MM.1S (cell line): Measurements from ENCODE around the gene RERE.

Experiments used
- CTCF ChIP-seq: fragments of 300-600 bp; sonication (generic); IDR thresholded peaks from 2 replicates; pipeline ENCODE4 v1.5.1; 2016; ENCODE audit warnings: antibody characterized with exemption, low read length, mixed read lengths
- EZH2 ChIP-seq: fragments of 300-600 bp; sonication (generic); optimal IDR thresholded peaks from 2 replicates; pipeline ENCODE3; 2017; ENCODE audit warnings: low read depth, mild to moderate bottlenecking, antibody characterized with exemption, low read length, mixed read lengths
- EZH2phosphoT487 ChIP-seq: fragments of 300-600 bp; sonication (generic); IDR thresholded peaks from 2 replicates; pipeline ENCODE4 v1.6.1; 2018; ENCODE audit warnings: antibody characterized with exemption, low read length

- TF ChIP-seq CTCF (no peak), EZH2 (no peak), EZH2phosphoT487 (no peak)
Observed at GRCh38 chr1:8711151-8711550, 106.3 kb downstream of the RERE start.
